NCI-H187 treated with DMSO at 0.1 percent for 48 hours (cell line): ENCODE results near the gene GDE1.

Experiments
- DNase-seq: peaks from one replicate; lab custom pipeline; 2025; lab: John Stamatoyannopoulos, UW

GDE1 gene

DNA sequence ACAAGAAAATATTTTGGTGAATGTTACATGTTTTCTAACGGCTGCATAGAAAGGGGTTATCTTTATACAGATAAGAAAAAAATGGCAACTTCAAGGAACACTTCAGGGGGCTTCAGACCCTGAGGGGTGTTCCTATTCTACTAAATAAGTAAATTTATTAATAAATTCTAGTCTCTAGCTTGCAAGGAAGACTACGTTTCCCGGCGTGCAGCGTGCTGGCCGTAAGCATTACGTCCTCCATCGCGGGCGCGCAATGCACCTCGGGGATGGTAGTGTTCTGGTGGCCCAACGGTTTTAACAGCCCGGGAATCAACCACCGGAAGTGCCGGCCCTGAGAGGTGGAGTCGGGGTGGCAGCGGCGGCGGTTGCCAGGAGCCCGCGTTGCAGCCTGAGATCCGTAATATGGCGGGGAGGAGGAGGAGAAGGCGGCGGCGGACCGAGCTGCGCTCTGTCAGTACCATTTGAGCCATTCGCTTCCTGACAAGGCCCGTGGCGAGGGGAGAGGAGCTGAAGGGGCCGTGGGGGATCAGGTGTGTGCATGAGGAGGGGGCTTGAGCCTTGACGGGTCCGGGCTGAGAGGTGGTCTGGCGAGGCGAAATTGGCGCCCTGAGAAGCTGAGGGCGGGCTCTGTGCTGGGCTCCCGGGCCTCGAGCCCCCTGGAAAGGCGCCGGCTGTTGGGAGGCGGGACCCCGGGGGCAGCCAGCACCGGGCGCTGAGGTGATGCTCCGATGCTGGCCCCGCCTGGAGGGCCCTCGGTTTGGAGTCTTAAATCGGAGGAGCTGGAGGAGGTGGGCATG lies 1.9 kb upstream of the GDE1 start, which contains the start of gene CCP110:
Gene CCP110 (plus strand): TSS at position 384 of the 797 bp plus-strand sequence. CDS start 3,940 bp downstream, outside the sequence.
- DNase-seq = peak; percentile 81

DNA sequence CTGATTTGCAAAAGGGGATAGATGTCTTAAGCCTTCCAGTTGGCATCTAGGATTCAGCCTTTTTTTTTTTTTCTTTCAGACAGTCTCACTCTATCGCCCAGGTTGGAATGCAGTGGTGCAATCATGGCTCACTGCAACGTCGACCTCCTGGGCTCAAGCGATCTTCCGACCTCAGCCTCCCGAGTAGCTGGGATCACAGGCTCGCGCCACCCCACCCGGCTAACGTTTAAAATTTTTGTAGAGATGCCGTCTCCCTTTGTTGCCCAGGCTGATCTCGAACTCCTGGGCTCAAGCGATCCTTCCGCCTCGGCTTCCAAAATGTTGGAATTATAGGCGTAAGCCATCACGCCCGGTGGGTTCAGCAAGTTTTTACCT lies 1.3 kb upstream of the GDE1 start:
- no peak for DNase-seq

DNA sequence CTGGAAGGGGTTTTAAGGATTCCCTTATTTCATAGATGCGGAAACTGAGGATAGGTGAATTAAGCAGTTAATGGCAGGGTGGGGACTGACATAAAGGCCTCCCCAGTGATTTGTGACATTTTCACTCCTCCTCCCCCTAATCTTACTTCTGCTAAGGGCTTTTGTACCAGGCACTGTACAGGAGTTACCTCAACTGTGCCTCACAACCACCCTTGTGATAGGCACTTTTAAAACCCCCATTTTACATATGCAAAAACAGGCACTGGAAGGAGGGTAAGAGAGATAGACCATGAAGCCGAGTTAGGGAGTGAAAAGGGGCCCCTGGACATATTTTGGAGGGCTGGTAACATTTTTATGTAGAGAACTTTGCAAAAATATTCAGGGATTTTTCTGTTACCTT lies 862 bp upstream of the GDE1 start:
- no peak for DNase-seq

DNA sequence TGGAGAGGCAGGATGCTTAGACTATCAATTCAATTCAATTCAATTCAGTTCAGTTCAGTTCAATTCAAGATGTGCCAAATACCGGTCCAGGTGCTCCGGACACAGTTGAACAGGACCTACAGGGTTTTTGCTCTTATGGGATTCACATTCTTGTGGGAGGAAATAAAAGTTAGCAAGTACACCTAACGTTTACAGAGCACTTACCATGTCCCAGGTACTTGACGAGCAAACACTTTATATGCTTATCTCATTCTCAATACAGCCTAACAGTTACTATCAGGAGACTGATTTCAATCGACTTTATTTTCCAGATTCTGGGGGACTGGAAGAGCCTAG lies 467 bp upstream of the GDE1 start:
- DNase-seq = no peak

DNA sequence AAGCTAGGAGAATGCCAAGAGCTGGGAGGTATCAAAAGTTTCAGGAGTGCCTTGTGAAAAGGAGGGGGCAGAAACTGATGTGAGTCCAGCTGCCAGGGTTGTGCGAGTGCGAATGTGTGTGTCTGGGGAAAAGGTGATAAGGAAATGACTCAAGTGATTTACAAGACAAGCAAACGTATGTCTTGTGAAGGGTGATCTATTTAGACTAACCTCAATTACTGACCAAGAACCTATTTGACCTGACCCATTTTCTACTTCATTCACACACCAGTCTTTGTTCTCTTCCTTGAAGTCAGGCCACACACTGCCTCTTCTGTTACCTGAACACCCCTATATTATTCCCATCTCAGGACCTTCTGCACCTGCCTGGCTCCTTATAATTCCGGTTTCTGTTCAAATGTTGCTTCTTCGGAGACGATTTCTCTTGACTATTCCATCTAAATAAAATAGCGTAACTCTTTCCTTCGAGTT lies 1.0 kb downstream of the GDE1 start:
- no peak for DNase-seq

DNA sequence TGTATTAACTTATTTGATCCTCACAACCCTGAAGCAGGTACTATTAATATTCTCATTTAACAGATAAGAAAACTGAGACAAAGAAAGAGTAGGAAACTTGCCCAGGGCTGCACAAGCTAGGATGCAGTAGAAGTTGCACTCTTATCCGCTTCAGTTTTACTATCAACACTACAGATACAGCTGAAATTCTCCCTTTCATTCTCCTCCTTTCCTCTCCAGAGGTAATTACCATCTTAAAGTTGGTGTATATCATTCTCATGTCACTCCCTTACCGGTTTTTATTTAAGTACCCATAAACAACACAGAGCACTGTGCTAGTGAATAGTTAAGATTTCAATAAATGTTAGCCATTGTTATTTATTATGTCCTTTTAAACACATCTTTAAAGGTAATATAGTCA lies 3.5 kb downstream of the GDE1 start:
- no peak for DNase-seq

DNA sequence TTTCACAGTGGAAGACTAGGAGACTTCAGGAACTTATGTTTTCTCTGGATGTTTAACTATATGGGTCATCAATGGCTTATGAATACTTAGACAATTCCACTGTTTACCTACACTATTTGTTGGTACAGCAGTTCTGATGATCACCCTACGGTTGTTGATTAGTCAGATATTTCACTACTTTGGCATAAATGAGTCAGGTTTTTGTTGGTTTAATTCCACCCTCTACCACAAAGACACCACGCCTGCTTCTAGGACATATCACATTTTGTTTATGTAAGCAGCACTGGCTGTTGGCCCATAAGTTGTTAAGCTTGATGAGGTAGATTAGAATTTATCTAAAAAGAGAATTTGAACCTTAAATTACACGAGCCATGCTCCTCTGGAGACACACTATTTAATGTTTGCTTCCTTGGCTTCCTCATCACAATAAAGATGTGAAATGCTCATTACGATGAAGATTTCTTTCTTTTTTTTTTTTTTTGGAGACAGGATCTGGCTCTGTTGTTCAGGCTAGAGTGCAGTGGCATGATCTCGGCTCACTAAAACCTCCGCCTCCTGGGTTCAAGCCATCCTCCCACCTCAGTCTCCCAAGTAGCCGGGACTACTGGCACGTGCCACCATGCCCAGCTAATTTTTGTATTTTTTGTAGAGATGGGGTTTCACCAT lies 4.3 kb downstream of the GDE1 start:
- no peak for DNase-seq

DNA sequence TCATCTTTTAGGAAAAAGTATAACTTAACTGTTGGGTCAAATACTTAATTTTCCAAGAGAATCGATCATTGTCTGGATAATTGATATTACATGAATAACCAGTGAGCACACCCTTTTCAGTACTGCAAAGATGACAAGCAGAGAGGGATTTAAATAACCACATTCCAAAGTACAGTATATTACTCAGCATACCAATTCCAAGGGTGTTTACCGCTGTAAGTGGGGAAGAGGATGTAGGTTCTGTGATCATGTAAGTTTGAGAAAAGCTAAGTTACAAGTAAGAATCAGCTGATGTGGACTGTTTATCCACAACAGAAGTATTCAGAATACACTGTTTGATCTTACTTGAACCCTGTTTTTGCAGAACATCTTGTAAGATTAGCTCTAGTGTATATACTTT lies 6.1 kb downstream of the GDE1 start:
- DNase-seq = no peak

DNA sequence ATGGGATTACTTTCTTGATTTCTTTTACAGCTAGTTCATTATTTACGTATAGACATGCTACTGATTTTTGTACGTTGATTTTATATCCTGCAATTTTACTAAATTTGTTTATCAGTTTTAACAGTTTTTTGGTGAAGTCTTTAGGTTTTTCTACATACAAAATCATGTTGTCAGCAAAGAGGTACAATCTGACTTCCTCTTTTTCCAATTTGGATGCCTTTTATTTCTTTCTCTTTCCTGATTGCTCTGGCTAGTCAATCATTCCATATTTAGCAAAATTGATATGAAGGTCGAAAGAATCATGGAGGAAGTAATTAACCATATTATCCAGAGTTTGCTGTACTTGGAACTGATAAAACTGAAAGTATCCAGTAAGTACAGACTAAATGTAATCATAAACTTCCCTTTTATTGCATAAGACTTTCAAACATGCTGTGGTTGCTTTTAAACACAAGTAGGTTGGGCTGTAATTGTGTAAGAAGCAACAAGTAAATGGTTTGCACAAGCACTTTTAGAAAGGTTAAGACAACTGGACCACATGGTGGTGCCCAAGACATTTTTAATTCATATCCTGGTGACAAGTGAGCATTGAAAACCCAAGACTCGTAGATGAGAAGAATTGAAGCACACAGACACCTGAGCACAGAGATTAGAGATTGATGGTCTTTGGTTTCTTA lies 8.4 kb downstream of the GDE1 start:
- no peak for DNase-seq

DNA sequence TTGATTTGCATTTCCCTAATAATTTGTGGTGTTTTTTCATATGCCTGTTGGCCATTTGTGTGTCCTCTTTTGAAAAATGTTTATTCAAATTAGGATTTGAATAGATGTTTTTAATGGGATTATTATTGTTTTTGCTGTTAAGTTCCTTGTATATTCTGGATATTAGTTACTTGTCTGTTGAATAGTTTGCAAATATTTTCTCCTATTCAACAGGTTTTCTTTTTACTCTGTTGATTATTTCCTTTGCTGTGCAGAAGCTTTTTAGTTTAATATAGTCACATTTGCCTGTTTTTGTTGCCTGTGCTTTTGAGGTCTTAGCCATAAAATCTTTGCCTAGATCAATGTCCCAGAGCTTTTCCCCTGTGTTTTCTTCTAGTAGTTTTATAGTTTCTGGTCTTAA lies 9.6 kb downstream of the GDE1 start:
- DNase-seq = no peak

DNA sequence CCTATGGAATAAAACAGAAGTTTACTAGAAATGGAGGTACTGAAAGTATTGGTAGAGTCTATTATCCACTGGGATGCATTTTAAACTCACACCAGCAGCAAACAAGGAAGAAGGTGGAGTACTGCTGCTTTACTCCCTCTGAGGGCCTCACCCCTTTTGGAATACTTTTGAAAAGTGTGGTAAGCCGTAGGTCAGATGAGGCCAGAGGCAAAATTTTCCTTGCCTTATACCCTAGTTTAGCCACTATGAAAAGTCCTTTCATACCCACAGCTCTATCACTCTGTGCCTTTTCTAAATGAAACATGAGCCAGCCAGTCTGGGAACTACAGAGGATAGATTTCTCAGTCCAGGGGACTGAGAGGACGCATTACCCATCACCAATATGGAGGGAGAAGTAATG lies 14.0 kb downstream of the GDE1 start:
- DNase-seq = no peak

DNA sequence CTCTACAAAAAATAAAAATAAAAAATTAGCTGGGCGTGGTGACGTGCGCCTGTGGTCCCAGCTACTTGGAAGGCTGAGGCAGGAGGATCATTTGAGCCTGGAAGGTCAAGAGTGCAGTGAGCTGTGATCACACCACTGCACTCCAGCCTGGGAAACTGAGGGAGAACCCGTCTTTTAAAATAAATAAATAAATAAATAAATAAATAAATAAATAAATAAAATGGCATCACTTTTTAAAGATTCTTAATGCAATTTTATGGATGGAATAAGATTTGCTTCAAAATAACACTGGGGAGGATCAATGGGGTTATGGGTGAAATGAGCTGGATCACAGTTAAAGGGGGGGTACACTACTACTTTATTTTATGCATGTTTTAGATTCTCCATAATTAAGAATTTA lies 14.9 kb downstream of the GDE1 start:
- no peak for DNase-seq

DNA sequence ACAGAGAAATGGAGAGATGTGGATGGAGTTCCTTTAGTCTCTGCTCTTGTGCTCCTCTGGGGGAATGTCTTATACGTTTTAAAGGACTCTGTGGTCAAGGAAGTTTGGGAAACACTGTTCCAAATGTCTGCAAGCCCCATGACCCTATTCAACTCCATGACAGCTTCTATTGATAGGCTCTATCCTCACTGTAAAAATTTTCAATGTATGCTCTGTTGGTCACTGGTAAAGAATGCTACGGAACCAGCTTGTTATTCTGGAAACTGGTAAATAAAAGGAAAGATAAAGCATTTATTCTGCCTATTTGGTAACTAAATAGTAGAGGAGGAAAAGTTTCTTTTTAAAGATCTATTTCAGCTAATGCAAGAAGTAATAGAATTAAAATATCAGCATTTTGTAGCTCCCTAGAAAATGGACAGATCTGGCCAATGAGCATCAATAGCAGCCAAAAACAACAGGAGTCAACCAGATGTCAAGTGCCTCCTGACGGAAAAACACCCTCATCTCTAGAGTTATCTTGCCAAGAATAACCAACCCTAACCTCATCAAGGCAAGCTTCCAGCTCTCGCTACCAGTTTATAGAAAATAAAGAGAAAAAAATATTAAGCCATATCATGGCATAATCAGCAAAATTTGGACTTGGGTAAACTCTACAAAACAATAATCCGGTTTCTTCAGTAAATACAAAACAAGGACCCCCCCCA lies 16.1 kb downstream of the GDE1 start:
- DNase-seq = no peak

DNA sequence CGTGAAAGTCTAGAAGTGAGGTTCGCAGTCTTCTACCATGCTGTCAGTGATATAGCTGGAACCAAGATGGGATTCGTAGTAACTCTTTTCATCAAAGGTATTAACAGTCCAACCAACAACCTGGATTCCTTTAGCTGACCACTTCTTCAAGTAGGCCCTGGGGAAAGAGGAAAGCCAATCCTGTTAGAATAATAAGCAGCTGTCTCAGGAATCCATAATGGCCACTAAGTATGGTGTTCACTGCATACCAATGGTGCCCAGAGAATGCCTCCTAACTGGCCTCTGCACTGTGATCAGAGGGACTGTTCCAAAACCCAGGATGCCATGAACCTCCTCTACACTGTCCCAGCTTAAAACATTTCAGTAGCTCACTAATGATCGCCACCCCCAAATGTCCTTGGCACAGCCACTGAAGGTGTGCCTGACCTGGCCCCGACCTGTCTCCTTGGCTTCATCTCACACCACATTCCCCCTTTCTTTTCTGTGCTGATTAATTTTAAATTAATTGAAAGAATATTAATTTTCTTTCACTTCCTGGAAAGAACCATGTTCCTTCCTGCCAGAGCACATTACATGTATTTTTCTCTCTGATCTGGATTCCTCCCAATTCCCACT lies 18.3 kb downstream of the GDE1 start:
- DNase-seq = no peak

DNA sequence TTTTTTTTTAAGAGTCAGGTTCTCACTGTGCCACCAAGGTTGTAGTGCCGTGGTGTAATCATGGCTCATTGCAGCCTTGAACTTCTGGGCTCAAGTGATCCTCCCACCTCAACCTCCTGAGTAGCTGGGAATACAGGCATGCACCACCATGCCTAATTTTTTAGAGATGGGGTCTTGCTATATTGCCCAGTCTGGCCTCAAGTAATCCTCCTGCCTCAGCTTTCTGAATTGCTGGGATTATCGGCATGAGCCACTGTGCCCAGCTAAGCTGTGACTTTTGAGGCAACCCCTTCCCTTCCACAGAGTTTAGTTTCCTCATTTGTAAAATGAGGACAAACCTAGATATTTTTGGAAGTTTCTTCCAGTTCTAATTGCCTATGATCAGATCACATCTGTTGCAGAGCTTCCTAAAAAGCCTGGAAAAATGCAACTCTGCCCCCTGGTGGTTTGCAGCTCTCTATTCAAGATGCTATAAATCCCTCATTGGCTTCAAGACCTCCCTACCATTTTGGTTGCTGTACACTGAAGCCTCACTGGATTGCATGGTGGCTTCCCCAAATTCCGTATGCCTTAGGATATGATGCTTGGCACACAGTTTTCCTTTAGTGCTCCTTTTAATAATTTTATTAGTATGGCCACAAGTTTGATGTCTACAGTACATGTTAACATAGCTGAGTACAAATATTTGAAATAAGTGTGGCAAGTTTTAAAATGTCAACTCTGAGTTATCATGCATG lies 19.3 kb downstream of the GDE1 start:
- DNase-seq = no peak

DNA sequence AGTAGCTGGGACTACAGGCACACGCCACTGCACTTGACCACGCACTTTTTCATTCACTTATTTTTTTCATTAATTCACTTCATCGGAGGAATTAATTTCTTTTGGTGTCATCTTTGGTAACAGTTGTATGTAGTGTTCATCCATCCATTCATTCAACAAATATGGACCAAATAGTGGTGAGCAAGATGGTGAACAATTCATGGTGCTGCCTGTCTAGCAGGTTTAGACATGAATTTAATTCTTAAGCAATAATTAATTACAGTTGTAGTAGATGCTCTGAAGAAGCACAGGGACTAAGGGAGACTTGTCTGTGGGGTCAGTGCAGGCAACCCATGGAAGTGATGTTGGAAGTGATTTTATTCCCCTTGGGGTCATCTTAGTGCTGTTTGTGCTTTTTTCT lies 22.4 kb downstream of the GDE1 start:
- DNase-seq = no peak

DNA sequence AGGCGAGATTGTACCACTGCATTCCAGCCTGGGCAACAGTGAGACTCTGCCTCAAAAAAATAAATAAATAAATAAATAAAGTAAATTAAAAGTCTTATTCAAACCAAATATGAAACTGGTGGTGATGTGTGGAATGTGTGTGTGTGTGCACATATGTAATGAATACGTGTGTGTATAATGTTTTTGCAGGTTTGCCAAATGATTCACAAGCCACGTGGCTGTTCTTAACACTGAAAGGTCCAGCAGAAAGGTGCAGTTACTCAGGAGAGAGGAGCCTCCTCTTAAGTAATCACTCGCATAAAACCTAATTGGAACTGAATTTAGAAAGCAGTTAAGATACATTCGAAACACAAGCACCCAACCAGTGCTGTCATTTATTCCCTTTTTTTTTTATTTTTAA lies 22.9 kb downstream of the GDE1 start:
- no peak for DNase-seq

DNA sequence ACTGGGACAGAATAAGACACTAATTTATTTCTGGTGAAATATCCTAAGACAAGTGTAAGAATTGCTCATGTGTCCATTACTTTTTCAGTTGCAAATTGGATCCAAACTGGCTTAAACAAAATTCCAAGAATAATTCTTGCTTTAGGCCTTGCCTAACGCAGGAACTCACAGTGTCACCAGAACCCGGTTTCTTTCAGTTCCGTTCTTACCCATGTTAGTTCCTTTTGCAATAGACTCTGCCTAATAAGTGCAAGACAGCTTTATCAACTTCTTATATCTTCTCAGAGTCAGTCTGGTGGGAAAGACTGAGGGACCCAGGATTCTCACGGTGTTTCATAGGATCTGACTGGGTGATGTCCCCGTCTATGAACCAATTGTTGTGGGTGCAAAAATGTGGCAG lies 24.7 kb downstream of the GDE1 start:
- DNase-seq = no peak

DNA sequence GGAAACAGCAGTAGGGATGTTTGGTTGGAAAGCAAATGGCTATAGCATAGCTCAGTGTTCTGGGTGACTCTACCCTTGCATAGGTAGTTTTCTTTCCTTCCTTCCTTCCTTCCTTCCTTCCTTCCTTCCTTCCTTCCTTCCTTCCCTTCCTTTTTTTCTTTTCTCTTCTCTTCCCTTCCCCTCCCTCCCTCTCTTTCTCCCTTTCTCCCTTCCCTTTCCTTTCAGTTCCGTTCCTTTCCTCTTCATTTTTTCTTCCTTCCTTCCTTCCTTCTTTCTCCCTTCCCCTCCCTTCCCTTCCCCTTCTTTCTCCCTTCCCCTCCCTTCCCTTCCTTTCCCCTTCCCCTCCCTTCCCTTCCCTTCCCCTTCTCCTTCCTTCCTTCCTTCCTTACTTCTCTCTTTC lies 31.3 kb downstream of the GDE1 start:
- DNase-seq = no peak

DNA sequence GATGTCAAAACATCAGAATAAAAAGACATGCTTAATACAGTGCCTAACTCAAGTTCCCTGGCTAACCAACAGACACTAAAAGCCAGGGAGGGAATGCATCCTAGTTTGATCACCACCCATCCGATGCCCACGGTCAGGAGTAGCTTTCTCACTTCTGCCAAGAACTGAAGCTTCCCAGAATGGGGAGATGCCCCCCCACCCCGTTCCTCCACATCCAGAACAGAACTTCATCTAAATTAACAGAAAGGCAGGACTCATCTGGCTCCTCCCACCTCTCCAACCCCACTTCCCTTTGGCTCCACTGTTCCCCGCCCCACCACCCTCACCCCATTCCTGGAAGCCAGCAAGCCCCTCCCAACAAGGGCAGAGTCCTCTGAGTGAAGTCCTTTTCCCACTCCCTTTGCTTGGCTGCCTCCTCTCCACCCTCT lies 33.7 kb downstream of the GDE1 start:
- no peak for DNase-seq

DNA sequence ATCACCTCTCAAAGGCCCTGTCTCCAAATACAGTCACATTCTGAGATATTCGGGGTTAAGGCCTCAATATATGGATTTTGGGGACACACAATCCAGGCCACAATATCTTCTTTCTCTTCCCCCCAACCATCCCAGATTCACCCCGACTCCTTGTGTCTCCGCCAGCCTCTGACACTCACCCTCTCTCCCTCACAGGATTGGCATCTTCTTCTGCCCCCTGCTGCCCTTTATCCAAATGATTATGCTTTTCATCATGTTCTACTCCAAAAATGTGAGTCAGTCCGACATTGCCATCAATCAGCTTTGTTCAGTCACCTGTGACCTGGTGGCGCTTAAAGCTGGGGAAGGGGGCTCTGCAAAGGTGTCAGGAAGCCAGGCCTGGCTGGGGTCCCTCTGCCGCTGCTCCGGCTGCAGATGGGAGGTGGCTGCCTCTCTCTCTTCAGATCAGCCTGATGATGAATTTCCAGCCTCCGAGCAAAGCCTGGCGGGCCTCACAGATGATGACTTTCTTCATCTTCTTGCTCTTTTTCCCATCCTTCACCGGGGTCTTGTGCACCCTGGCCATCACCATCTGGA lies 35.1 kb downstream of the GDE1 start:
- no peak for DNase-seq
